Measurements from ENCODE around the gene SOX18.

Gene SOX18

GRCh38 chr20:64010711-64011237 lies 38.7 kb downstream of the SOX18 start:
- Histone ChIP-seq H2AK5ac (ENCODE audit: low read length) (no peak overlapping the region), H2AFZ (ENCODE audit: insufficient read depth, low read length, poor library complexity) (no peak overlapping the region), H3K79me2 (ENCODE audit: control insufficient read depth, insufficient read depth, low read length, poor library complexity) (no peaks in the 10 kb centered on the region), H4K12ac (ENCODE audit: low read depth, low read length) (no peak overlapping the region), H2BK5ac (ENCODE audit: low read depth, low read length, poor library complexity) (no peak overlapping the region), H3K27ac (ENCODE audit: low read depth, low read length) (no peak overlapping the region), H3K4me1 (ENCODE audit: control insufficient read depth in 1 of 2, insufficient read depth in 2 of 2, low read length in 2 of 2) (no peaks in the 10 kb centered on the region), H3K36me3 (ENCODE audit: control insufficient read depth in 1 of 2, insufficient read depth in 2 of 2, low read length in 2 of 2) (peaks cover 45 to 61% of the 10 kb centered on the region in 2 experiments), H2BK12ac (ENCODE audit: low read length) (no peak overlapping the region), H2BK120ac (ENCODE audit: insufficient read depth, low read length, poor library complexity) (no peak overlapping the region), H3K4me3 (ENCODE audit: low read depth, low read length) (peak overlapping the region; percentile 45), H3K4me2 (ENCODE audit: low read length) (no peak overlapping the region), H3K14ac (ENCODE audit: low read length) (no peak overlapping the region), H3K23ac (ENCODE audit: low read length) (no peak overlapping the region), H3K4ac (ENCODE audit: low read depth, low read length) (no peak overlapping the region), H3K18ac (ENCODE audit: low read length) (no peak overlapping the region), H3K9ac (ENCODE audit: low read length) (no peak overlapping the region), H3K27me3 (ENCODE audit: insufficient read depth, low read length) (no peaks in the 10 kb centered on the region), H3K79me1 (ENCODE audit: low read length) (no peaks in the 10 kb centered on the region), H4K8ac (ENCODE audit: low read depth, low read length) (no peak overlapping the region), H4K91ac (ENCODE audit: low read depth, low read length) (no peak overlapping the region), H3K9me3 (ENCODE audit: insufficient read depth, low read depth, low read length) (peaks cover 5% of the 10 kb centered on the region)
- no peak for DNase-seq
- WGBS (ENCODE audit: extremely low coverage, insufficient coverage, insufficient read length) = no CpG with 5 or more reads among the region's 8 CpGs

GRCh38 chr20:64009811-64010387 lies 39.5 kb downstream of the SOX18 start:
- H3K27me3 ChIP-seq (ENCODE audit: insufficient read depth, low read length) = no peaks in the 10 kb centered on the region
- H3K9me3 ChIP-seq (ENCODE audit: insufficient read depth, low read depth, low read length) = peaks cover 5% of the 10 kb centered on the region
- no peaks in the 10 kb centered on the region for H3K79me1 ChIP-seq (ENCODE audit: low read length)
- H3K4me2 ChIP-seq (ENCODE audit: low read length) = no peak overlapping the region
- H3K4me3 ChIP-seq (ENCODE audit: low read depth, low read length) = no peak overlapping the region
- H3K14ac ChIP-seq (ENCODE audit: low read length) = no peak overlapping the region
- H3K23ac ChIP-seq (ENCODE audit: low read length) = no peak overlapping the region
- no peaks in the 10 kb centered on the region for H3K79me2 ChIP-seq (ENCODE audit: control insufficient read depth, insufficient read depth, low read length, poor library complexity)
- H3K18ac ChIP-seq (ENCODE audit: low read length) = no peak overlapping the region
- H3K27ac ChIP-seq (ENCODE audit: low read depth, low read length) = no peak overlapping the region
- H4K8ac ChIP-seq (ENCODE audit: low read depth, low read length) = no peak overlapping the region
- no peak overlapping the region for H3K4ac ChIP-seq (ENCODE audit: low read depth, low read length)
- H3K4me1 ChIP-seq (ENCODE audit: control insufficient read depth in 1 of 2, insufficient read depth in 2 of 2, low read length in 2 of 2) = no peaks in the 10 kb centered on the region
- no peak overlapping the region for H3K9ac ChIP-seq (ENCODE audit: low read length)
- H2BK12ac ChIP-seq (ENCODE audit: low read length) = no peak overlapping the region
- H2AK5ac ChIP-seq (ENCODE audit: low read length) = no peak overlapping the region
- no peak overlapping the region for H4K91ac ChIP-seq (ENCODE audit: low read depth, low read length)
- no peak overlapping the region for H4K12ac ChIP-seq (ENCODE audit: low read depth, low read length)
- H2AFZ ChIP-seq (ENCODE audit: insufficient read depth, low read length, poor library complexity) = no peak overlapping the region
- H2BK5ac ChIP-seq (ENCODE audit: low read depth, low read length, poor library complexity) = no peak overlapping the region
- WGBS (ENCODE audit: extremely low coverage, insufficient coverage, insufficient read length) = no CpG with 5 or more reads among the region's 13 CpGs
- no peak overlapping the region for H2BK120ac ChIP-seq (ENCODE audit: insufficient read depth, low read length, poor library complexity)
- peaks cover 47 to 64% of the 10 kb centered on the region in 2 experiments for H3K36me3 ChIP-seq (ENCODE audit: control insufficient read depth in 1 of 2, insufficient read depth in 2 of 2, low read length in 2 of 2)
- no peak for DNase-seq

DNA sequence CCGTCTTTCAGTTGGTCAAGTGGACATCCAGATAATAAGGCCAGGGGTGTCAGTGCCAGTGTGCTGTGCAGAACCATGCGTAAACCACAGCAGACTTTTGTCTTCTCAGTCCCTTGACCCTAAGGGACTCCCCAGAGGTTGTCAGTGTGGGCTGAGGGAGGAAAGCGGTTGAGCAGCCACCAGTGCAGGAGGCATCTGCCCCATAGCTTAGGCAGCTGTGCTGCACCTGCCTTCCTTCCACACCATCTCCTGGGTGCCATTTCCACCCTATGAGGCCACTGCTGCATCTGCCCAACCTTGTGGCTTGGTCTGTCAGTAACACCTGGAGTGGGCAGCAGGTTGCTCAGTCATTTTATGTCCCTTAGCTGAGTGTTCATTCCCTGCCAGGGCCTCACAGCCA lies 42.5 kb downstream of the SOX18 start:
- Histone ChIP-seq H3K23ac (ENCODE audit: low read length) (no peak overlapping the region), H3K9ac (ENCODE audit: low read length) (no peak overlapping the region), H3K4me3 (ENCODE audit: low read depth, low read length) (no peak overlapping the region), H3K18ac (ENCODE audit: low read length) (no peak overlapping the region), H4K8ac (ENCODE audit: low read depth, low read length) (no peak overlapping the region), H3K27me3 (ENCODE audit: insufficient read depth, low read length) (no peaks in the 10 kb centered on the region), H3K79me2 (ENCODE audit: control insufficient read depth, insufficient read depth, low read length, poor library complexity) (no peaks in the 10 kb centered on the region), H2BK5ac (ENCODE audit: low read depth, low read length, poor library complexity) (no peak overlapping the region), H2BK120ac (ENCODE audit: insufficient read depth, low read length, poor library complexity) (no peak overlapping the region), H2AK5ac (ENCODE audit: low read length) (no peak overlapping the region), H3K4ac (ENCODE audit: low read depth, low read length) (no peak overlapping the region), H3K27ac (ENCODE audit: low read depth, low read length) (no peak overlapping the region), H3K79me1 (ENCODE audit: low read length) (no peaks in the 10 kb centered on the region), H4K91ac (ENCODE audit: low read depth, low read length) (no peak overlapping the region), H3K14ac (ENCODE audit: low read length) (no peak overlapping the region), H2AFZ (ENCODE audit: insufficient read depth, low read length, poor library complexity) (no peak overlapping the region), H3K4me2 (ENCODE audit: low read length) (no peak overlapping the region), H3K9me3 (ENCODE audit: insufficient read depth, low read depth, low read length) (peaks cover 5% of the 10 kb centered on the region), H4K12ac (ENCODE audit: low read depth, low read length) (no peak overlapping the region), H3K36me3 (ENCODE audit: control insufficient read depth in 1 of 2, insufficient read depth in 2 of 2, low read length in 2 of 2) (peaks cover 55 to 68% of the 10 kb centered on the region in 2 experiments), H2BK12ac (ENCODE audit: low read length) (no peak overlapping the region), H3K4me1 (ENCODE audit: control insufficient read depth in 1 of 2, insufficient read depth in 2 of 2, low read length in 2 of 2) (no peaks in the 10 kb centered on the region)
- no peak for DNase-seq
- no CpG with 5 or more reads among the region's 3 CpGs for WGBS (ENCODE audit: extremely low coverage, insufficient coverage, insufficient read length)

DNA sequence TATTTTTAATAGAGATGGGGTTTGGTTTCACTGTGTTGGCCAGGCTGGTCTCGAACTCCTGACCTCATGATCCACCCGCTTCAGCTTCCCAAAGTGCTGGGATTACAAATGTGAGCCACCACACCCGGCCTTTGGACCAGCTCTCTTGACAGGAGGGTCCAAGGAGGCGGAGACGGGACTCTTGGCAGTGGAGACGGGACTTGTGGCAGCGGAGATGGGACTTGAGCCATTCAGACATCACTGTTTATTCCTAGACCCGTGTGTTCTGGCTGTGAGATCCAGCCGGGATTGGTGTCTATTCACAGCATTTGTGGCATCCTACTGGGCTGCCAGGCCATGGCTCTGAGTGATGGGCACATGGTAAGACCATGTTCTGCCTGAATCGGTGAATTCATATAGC lies 42.9 kb downstream of the SOX18 start:
- H4K8ac ChIP-seq (ENCODE audit: low read depth, low read length) = no peak overlapping the region
- H3K4me3 ChIP-seq (ENCODE audit: low read depth, low read length) = no peak overlapping the region
- no peak for DNase-seq
- no peak overlapping the region for H2BK120ac ChIP-seq (ENCODE audit: insufficient read depth, low read length, poor library complexity)
- no peak overlapping the region for H2BK12ac ChIP-seq (ENCODE audit: low read length)
- no peak overlapping the region for H2AK5ac ChIP-seq (ENCODE audit: low read length)
- no peak overlapping the region for H3K4me2 ChIP-seq (ENCODE audit: low read length)
- H3K27ac ChIP-seq (ENCODE audit: low read depth, low read length) = no peak overlapping the region
- H3K14ac ChIP-seq (ENCODE audit: low read length) = no peak overlapping the region
- no peaks in the 10 kb centered on the region for H3K79me1 ChIP-seq (ENCODE audit: low read length)
- H4K91ac ChIP-seq (ENCODE audit: low read depth, low read length) = no peak overlapping the region
- no peak overlapping the region for H2AFZ ChIP-seq (ENCODE audit: insufficient read depth, low read length, poor library complexity)
- no peak overlapping the region for H3K18ac ChIP-seq (ENCODE audit: low read length)
- H2BK5ac ChIP-seq (ENCODE audit: low read depth, low read length, poor library complexity) = no peak overlapping the region
- H3K9me3 ChIP-seq (ENCODE audit: insufficient read depth, low read depth, low read length) = peaks cover 5% of the 10 kb centered on the region
- no peaks in the 10 kb centered on the region for H3K27me3 ChIP-seq (ENCODE audit: insufficient read depth, low read length)
- H4K12ac ChIP-seq (ENCODE audit: low read depth, low read length) = no peak overlapping the region
- H3K23ac ChIP-seq (ENCODE audit: low read length) = no peak overlapping the region
- no CpG with 5 or more reads among the region's 10 CpGs for WGBS (ENCODE audit: extremely low coverage, insufficient coverage, insufficient read length)
- no peak overlapping the region for H3K9ac ChIP-seq (ENCODE audit: low read length)
- H3K4me1 ChIP-seq (ENCODE audit: control insufficient read depth in 1 of 2, insufficient read depth in 2 of 2, low read length in 2 of 2) = no peaks in the 10 kb centered on the region
- H3K79me2 ChIP-seq (ENCODE audit: control insufficient read depth, insufficient read depth, low read length, poor library complexity) = no peaks in the 10 kb centered on the region
- no peak overlapping the region for H3K4ac ChIP-seq (ENCODE audit: low read depth, low read length)
- peaks cover 55 to 70% of the 10 kb centered on the region in 2 experiments for H3K36me3 ChIP-seq (ENCODE audit: control insufficient read depth in 1 of 2, insufficient read depth in 2 of 2, low read length in 2 of 2)

Measured in trophoblast cell (in vitro differentiated cells and primary cell).